Inferior parietal cortex (tissue), 1 donor: ENCODE data around the gene EPGN.
A peak's percentile ranks its signal among the peaks of the same experiment; 100 is the strongest.

Source experiments
- DNase-seq: peaks from one replicate; pipeline ENCODE4 v3.0.0-alpha.2; 2016; ENCODE audit errors: extremely low spot score

Gene EPGN

DNA sequence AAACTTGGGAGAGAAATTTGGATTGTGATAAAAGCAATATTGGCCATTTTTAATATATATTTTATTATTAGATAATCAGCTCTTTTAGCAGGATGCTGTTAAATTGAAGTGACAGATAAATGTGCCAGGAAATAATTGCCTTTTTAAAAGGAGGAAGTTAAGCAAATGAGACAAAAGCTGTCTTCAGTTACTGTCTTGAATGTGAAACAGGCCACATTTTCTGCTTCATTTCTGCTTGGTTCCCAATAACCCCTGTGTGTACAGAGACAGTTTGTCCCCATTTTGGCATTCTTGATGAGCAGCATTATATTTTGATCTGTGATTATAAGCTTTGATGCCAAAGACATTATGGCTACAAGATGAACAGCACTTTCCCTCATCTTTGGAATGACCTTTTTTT lies 953 bp downstream of the EPGN start:
- DNase-seq, result no peak

- peak; percentile 81 for DNase-seq
These were observed 3.5 kb downstream of the EPGN start for GRCh38 chr4:74311696-74312313.

DNA sequence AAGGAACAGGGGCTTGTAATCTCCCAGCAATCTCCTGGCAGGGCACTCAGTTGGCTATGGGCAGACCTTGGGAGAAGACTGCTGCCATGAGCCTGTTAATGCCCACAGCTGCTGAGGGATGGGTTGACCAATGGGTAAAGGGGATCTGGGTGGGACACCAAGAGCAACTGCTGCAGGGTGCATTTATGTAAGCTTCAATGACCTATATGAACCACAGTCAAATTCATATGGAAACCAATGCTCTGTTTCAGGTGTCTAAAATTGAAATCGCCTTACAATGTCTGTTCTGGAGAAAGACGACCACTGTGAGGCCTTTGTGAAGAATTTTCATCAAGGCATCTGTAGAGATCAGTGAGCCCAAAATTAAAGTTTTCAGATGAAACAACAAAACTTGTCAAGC lies 6.1 kb downstream of the EPGN start:
- DNase-seq, result no peak

DNA sequence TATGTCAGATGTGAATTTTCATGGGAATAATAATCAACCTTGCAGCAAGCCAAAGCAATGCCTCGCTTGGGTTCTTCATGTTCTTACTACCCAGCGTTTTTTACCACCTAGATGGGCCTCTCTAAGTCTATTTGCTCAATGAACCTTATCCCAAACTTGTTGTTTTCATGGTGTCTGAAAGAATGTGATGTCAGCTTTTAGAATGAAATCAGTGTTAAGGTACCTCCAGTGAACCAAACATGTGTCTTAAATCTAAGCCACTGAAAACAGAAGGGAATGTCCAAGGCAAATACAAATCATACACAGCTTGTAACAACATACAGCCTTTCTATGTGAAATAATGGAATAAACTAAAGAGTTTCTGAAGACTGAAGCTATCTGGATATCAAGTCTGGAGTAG lies 6.7 kb downstream of the EPGN start:
- no peak for DNase-seq

GRCh38 chr4:74315376-74315775 lies 7.1 kb downstream of the EPGN start:
- no peak for DNase-seq

- no peak for DNase-seq
These were observed 8.1 kb downstream of the EPGN start for GRCh38 chr4:74316397-74316796.

GRCh38 chr4:74317616-74318246 lies 9.5 kb downstream of the EPGN start:
- DNase-seq, result no peak

DNA sequence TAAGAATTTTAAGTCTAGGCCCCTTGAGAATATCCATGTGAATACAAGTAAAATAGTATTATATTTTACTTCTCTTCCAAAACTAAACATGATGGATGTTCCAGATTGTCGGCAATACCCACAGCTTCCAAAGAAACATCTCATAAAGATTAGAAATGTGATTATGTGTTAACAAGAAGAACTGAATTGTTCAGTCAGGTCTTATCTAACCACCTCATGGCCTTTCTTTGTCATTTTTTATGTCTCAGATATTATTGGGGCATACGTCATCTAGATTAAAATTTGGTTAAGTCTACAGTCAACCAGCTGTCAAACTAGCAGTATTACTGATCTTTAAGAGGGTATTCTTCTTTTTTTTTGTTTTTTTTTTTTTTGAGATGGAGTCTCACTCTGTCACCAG lies 10.0 kb downstream of the EPGN start:
- no peak for DNase-seq

DNA sequence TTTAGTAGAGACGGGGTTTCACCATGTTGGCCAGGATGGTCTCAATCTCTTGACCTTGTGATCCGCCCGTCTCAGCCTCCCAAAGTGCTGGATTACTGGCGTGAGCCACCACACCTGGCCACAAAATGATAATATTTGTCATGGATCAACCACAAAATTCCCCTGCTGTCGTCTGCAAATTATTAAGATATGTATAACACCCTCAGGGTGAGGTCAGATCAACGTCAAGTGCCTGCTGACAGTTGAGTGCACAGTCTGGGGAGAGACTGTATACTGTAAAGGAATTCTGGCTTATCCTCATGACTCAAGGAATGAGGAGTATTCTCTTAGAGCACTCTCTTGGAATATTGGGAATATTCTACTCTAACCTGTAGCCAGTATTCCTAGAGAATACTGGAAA lies 11.2 kb downstream of the EPGN start:
- no peak for DNase-seq

DNA sequence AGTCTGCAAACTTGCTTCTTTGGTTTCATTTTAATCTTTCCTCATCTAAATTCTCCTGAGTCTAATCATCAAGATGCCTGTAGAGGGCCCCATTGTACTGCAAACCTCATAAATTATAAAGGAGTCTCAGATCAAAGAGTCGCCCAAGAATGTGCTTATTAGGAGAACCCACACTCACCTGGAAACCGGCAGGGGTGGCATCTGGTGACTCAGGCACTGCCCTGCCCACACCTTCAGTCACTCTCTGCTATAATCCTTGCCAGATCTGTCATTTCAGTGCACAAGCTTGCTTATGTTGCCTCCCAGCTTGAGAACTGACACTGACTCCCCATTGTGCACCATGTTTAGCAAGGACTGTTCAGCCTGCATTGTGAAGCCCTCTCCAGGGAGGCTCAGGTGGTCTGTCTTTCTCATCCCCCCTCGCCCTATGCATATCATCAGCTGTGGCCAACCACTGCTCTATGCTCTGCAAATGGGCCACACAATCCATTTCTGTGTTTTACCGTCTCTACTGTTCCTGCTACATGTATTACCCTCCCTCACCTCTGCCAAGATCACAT lies 12.4 kb downstream of the EPGN start:
- peak; percentile 61 for DNase-seq

DNA sequence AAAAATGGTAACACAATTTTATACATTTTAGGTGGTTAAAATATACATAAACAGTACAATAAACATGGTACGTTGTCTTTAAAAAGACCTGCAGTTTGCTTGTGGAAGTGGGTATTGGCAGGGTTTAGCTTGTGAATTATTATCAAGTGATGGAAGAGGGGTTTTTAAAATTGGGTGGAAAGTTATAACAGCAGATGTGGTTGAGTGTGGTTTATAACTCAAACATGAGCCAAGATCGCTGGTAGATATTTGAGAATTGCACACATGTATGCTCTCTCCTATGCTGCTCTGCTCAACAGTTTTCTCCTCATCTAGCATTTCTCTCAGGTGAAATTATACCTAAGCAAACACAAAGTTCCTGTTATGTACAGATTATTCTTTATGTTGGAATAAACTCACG lies 14.0 kb downstream of the EPGN start:
- no peak for DNase-seq

DNA sequence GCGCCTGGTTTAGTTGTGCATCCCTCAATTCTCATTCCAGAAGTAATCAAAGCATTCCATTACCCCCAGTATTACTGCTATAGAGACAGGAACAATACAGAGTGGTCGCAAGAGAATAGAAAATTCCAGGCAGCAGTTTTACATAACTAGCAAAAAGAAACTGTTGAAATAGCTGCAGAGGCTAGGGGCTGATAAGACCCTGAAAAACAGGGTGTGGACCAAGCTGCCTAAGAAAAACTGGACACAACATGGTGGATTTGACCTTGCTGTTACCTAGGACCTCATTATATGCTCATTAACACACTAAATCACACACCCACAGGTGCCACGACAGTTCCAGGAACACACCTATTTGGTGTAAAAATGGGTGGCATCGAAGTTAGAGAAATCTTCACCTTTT lies 15.4 kb downstream of the EPGN start:
- DNase-seq, result no peak

DNA sequence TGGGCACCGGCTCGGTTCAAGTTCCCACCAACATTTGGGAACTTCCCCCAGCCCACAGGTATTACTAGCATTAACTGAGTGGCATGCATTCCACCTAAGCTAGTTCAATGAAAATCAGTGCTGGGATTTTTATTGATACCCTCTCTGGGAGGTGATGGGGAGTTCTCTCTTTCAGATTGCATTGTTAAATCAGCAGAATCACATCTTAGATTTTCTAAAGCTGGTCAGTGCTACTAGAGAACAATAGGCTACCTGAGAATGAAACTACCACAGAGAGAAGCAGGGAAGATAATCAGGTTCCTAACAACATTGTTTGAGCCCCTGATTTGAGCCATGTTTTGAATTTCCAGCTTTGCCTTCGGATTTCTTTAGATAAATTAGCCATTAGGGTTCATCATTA lies 16.0 kb downstream of the EPGN start:
- no peak for DNase-seq

DNA sequence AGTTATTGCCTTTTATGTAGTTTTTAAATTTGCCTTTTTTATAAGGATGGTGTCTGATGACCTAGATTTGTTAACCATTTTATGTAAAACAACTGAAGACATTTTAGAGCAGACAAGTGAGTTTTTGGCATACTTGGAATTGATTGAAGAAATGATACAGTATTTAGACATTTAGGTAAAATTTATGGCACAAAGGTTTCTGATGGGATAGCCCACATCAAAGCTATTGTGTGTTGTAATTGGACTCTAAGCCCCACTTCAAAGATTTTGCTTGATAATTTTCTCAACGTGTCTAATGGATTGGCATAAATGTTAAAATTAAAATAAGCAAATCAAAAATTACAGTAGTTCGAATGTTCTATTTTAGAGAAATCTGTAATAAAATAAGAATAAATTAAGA lies 17.6 kb downstream of the EPGN start:
- no peak for DNase-seq

GRCh38 chr4:74327762-74328161 lies 19.5 kb downstream of the EPGN start:
- no peak for DNase-seq

DNA sequence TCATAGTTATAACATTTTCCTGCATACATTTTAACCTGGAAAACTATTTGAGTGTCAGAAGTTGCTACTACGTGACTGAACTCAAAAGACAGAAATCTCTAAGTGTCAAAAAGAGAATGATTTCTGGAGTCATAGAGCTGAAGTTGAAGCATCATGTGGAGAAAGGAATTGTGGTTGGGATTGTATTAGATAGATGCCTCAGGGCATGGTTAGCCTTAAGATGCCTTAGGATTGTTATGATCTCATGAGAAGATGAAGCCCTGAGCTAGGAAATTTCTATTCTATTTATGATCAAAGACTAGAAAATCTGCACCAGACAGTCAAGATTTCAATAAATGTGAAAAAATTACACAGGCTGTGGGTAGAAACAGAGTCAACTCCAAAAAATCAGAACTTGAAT lies 20.2 kb downstream of the EPGN start:
- no peak for DNase-seq

DNA sequence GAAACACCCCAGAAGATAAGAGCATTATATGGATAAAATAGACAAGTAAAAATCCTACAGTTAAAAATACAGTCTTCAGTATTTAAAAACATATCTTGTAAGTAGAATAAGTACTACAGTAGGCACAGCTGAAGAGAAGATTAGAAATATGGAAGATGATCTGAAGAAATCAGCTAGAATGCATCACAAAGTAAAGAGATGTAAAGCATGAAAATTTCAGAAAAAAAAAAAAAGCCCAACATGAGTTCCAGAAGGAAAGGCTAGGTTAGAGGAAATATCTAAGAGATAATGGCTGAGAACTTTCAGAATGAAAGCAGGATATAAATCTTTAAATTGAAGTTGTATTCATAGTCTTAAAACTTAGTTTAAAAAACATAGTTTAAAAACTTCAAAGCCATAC lies 21.0 kb downstream of the EPGN start:
- no peak for DNase-seq

DNA sequence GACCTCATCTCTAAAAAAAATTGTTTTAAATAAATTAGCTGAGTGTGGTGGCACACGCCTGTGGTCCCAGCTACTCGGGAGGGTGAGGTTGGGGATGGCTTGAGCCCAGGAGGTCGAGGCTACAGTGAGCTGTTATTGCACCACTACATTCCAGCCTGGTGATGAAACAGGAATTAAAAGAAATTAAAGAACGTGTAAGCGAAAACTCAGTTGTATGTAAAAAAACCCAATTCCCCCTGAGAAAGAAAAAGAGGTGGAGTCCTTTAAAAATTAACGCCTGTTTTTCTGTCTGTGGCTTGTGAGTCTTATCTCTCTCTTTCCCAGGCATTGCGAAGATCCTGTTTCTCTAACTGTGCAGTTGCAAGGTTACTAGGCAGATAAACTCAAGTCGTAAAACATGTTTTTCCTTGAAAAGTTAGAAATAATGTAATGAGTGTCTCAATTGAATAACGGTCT lies 22.1 kb downstream of the EPGN start:
- DNase-seq, result no peak

- DNase-seq, result no peak
These were observed 23.0 kb downstream of the EPGN start for GRCh38 chr4:74331252-74331651.

- DNase-seq, result no peak
These were observed 23.7 kb downstream of the EPGN start for GRCh38 chr4:74331944-74332343.

- DNase-seq, result no peak
These were observed 26.4 kb downstream of the EPGN start for GRCh38 chr4:74334636-74335035.

- no peak for DNase-seq
These were observed 27.2 kb downstream of the EPGN start for GRCh38 chr4:74335341-74336021.

DNA sequence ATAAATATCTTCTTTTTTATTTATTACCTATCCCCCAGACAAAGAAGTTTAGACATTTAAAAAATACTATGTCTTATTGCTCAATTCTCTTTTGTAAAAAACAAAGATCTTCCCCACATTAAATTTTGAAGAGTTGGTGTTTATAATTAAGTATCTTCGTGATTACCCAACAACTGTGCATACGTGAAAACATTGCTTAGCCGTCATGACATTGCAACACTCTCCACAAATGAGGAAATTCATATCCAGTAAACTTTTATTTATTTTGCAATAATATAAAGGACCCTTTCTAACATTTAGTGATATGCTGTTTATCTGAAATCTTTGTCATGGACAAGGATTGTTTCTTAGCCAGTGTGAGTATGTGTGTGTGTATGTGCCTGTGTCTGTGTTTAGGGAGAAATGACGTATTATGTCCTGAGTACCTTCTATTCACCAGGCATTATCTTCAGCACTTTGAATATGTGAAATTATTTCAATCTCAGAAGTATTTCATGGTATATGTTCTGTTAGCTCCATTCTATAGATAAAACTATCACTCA lies 30.6 kb downstream of the EPGN start:
- DNase-seq, result no peak
